ENCODE results near the gene KIFAP3.
"Not testable (repeated sequence)": the region's sequence is repeated elsewhere in the genome, so short reads cannot be mapped to it uniquely, and the experiment has no call there.

KIFAP3 gene

GRCh38 chr1:169884634-169885033, 189.9 kb downstream of the KIFAP3 start:
- DNase-seq, result no peak

GRCh38 chr1:169882039-169882511, 192.4 kb downstream of the KIFAP3 start:
- DNase-seq, result no peak

GRCh38 chr1:169879034-169879840, 195.3 kb downstream of the KIFAP3 start:
- DNase-seq, result no peak

- DNase-seq, result no peak
Measured at GRCh38 chr1:169878498-169878897, 196.0 kb downstream of the KIFAP3 start.

- DNase-seq, result no peak
Measured at GRCh38 chr1:169877800-169878491, 196.5 kb downstream of the KIFAP3 start.

GRCh38 chr1:169874229-169874628, 200.3 kb downstream of the KIFAP3 start:
- DNase-seq, result no peak

- DNase-seq, result no peak
Measured at GRCh38 chr1:169873582-169874199, 200.8 kb downstream of the KIFAP3 start.

GRCh38 chr1:169872906-169873305, 201.6 kb downstream of the KIFAP3 start:
- DNase-seq, result no peak

GRCh38 chr1:169871988-169872387, 202.5 kb downstream of the KIFAP3 start:
- not testable (repeated sequence) for DNase-seq
